ENCODE results near the gene GATA6. TPM values are rescaled to one million over a fixed set of nuclear protein-coding genes. Genes with fewer than 3 reads are reported as not detected.
"Not testable (repeated sequence)": the region's sequence is repeated elsewhere in the genome, so short reads cannot be mapped to it uniquely, and the experiment has no call there.

Gene GATA6
- total RNA-seq, 1 experiment from 2014 or later = 0.69 TPM

DNA sequence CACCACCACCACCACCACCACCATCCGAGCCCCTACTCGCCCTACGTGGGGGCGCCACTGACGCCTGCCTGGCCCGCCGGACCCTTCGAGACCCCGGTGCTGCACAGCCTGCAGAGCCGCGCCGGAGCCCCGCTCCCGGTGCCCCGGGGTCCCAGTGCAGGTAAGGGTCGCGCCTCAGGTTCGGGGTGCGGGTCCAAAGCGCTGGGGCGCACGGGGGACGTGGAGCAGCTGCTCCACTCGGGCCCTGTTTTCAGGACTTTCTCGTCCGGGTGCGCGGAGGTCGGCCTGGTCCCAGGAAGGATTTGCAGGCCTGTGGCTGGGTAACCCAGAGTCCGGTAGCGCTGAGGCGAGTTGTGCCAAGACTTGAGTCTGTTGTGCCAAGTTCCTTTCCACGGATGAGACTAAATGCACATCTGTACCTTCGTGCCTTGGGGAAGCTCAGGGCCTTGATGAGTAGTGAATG, 2.8 kb downstream of the GATA6 start:
- Histone ChIP-seq H3K4me1 (no peaks in the 10 kb centered on the region), H3K27ac (no peak overlapping the region), H3K4me3 (no peak overlapping the region), H3K27me3 (no peaks in the 10 kb centered on the region), H3K9me3 (replicated peaks) (no peaks in the 10 kb centered on the region), H3K36me3 (no peaks in the 10 kb centered on the region)
- no peak for DNase-seq

- no peak for DNase-seq
- Histone ChIP-seq H3K27me3 (no peaks in the 10 kb centered on the region), H3K27ac (no peak overlapping the region), H3K9me3 (replicated peaks) (no peaks in the 10 kb centered on the region), H3K4me3 (no peak overlapping the region), H3K36me3 (no peaks in the 10 kb centered on the region), H3K4me1 (no peaks in the 10 kb centered on the region)
Observed at GRCh38 chr18:22172594-22173049, 3.2 kb downstream of the GATA6 start.

DNA sequence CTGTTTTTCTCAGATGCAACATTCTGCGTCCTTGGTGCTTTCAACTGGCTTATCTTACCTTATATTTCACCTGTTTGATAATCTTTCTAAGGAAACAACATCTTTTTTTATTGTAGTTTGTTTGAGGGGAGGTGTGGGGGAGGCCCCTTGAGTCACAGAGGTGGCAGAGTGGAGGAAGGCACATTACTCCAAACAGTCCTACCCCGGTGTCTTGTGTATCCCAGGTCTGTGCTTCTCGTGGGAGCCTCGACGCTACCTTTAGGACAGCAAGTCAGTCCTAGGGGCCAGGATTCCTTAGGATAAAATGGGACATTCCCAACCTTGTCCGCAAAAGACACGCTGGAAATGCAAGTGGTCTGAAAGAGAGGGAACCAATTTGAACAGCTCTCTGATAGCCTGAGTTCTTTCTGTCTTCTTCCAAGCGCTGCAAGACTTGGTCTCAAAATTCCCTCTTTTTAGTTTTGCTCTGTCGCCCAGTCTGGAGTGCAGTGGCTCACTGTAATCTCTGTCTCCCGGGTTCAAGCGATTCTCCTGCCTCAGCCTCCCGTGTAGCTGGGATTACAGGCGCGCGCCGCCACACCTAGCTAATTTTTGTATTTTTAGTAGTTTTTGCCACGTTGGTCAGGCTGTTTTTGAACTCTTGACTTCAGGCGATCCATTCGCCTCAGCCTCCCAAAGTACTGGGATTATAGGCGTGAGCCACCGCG, 4.0 kb downstream of the GATA6 start:
- no peak overlapping the region for H3K27ac ChIP-seq
- no peaks in the 10 kb centered on the region for H3K9me3 ChIP-seq (replicated peaks)
- no peak overlapping the region for H3K4me3 ChIP-seq
- no peak for DNase-seq
- H3K27me3 ChIP-seq = no peaks in the 10 kb centered on the region
- H3K36me3 ChIP-seq = no peaks in the 10 kb centered on the region
- H3K4me1 ChIP-seq = no peaks in the 10 kb centered on the region

DNA sequence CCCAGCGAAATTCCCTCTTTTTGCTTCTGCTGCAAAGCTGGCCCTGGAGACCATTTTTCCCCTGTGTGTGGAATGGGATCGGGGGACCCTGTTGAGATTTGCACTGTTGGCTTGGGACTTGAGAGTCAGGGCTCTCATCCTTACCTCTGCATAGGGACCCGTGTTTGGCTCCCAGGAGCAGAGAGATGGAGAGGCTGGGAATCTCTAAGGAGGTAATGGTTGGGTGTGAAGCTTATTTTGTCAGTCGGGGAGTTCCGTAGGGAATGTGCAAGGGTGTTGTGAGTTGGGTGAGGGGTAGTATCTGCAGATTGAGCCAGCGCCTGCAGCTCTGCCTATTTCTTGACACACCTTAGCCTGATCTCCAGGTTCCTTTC, 4.5 kb downstream of the GATA6 start:
- no peaks in the 10 kb centered on the region for H3K36me3 ChIP-seq
- H3K4me3 ChIP-seq = no peak overlapping the region
- H3K4me1 ChIP-seq = no peaks in the 10 kb centered on the region
- no peaks in the 10 kb centered on the region for H3K9me3 ChIP-seq (replicated peaks)
- no peak for DNase-seq
- H3K27ac ChIP-seq = no peak overlapping the region
- no peaks in the 10 kb centered on the region for H3K27me3 ChIP-seq

- Histone ChIP-seq H3K27ac (no peak overlapping the region), H3K9me3 (replicated peaks) (no peaks in the 10 kb centered on the region), H3K4me1 (no peaks in the 10 kb centered on the region), H3K27me3 (no peaks in the 10 kb centered on the region), H3K36me3 (no peaks in the 10 kb centered on the region), H3K4me3 (no peak overlapping the region)
- DNase-seq = no peak
Observed at GRCh38 chr18:22174341-22175145, 5.2 kb downstream of the GATA6 start.

DNA sequence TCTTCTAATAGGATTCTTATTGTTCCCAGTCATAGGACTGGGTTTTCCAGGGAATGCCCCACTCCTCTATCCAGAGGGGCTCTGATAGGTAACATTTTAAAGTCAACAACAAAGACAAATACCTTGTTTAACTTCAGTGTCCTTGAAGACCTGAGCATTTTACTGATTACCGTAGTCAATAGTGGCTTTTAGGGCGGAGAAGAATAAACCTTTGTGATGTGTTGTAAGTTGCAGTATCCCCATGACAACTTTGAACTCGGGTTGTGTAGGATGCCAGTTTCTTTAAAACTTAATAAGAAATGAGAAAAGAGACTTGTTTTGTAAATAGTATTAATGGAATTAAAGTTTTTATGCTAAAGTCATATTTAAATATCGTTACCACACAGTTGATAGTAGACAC, 6.0 kb downstream of the GATA6 start:
- H3K27me3 ChIP-seq = no peaks in the 10 kb centered on the region
- H3K36me3 ChIP-seq = no peaks in the 10 kb centered on the region
- H3K4me3 ChIP-seq = no peak overlapping the region

GRCh38 chr18:22176420-22177326, 7.3 kb downstream of the GATA6 start:
- H3K4me3 ChIP-seq = no peak overlapping the region
- no peaks in the 10 kb centered on the region for H3K27me3 ChIP-seq

More for the DNA sequence above, 6.0 kb downstream of the GATA6 start:
- DNase-seq = no peak
- Histone ChIP-seq H3K9me3 (replicated peaks) (no peaks in the 10 kb centered on the region), H3K4me1 (no peaks in the 10 kb centered on the region), H3K27ac (no peak overlapping the region)

GRCh38 chr18:22177327-22177871, 8.0 kb downstream of the GATA6 start:
- no peaks in the 10 kb centered on the region for H3K4me1 ChIP-seq
- H3K9me3 ChIP-seq (replicated peaks) = no peaks in the 10 kb centered on the region
- no peaks in the 10 kb centered on the region for H3K36me3 ChIP-seq
- H3K27me3 ChIP-seq = no peaks in the 10 kb centered on the region
- no peak overlapping the region for H3K27ac ChIP-seq
- H3K4me3 ChIP-seq = no peak overlapping the region
- DNase-seq = no peak

More at GRCh38 chr18:22176420-22177326, 7.3 kb downstream of the GATA6 start:
- Histone ChIP-seq H3K4me1 (no peaks in the 10 kb centered on the region), H3K36me3 (no peaks in the 10 kb centered on the region), H3K27ac (no peak overlapping the region), H3K9me3 (replicated peaks) (no peaks in the 10 kb centered on the region)
- no peak for DNase-seq

DNA sequence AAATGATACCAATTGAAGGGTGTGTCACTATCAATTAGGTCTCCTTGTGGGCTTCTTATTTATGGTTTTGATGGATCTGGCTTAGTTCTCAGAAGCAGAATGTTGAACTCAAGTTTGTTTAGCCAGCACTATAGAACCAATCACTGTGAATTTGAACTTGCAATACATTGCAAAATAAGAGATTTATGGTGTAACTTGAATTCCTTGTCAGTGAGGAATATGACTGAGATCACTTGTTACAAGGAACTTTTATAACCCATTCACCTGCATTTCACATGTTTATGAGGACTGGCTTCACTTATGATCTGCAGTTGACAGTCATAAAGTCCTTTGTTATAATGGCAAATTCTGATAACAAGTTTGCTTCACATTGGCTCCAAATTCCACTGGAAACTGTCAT, 9.8 kb downstream of the GATA6 start:
- Histone ChIP-seq H3K27ac (no peak overlapping the region), H3K27me3 (no peaks in the 10 kb centered on the region), H3K4me3 (no peak overlapping the region), H3K9me3 (replicated peaks) (no peaks in the 10 kb centered on the region), H3K36me3 (no peaks in the 10 kb centered on the region), H3K4me1 (no peaks in the 10 kb centered on the region)
- no peak for DNase-seq

DNA sequence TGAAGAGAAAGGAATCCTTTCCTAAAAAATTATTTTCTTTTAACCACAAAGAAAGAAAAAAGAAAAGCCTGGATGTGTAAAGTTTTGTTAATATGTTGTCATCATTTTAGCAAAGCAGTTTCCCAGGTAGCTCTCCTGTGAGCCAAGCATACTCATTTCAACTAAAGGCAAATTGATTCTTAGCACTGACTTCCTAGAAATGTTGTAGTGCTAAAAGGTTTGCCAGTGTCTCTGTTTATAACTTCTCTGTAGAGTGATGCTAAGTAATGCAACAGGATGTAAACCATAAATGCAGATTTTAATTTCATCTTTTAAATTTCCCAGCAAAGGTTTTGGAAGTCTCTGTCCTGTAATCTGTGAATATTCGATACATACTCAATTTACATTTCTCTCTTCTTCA, 10.2 kb downstream of the GATA6 start:
- no peaks in the 10 kb centered on the region for H3K27me3 ChIP-seq
- no peak overlapping the region for H3K4me3 ChIP-seq
- H3K27ac ChIP-seq = no peak overlapping the region
- H3K4me1 ChIP-seq = no peaks in the 10 kb centered on the region
- H3K9me3 ChIP-seq (replicated peaks) = no peaks in the 10 kb centered on the region
- H3K36me3 ChIP-seq = no peaks in the 10 kb centered on the region
- DNase-seq = no peak

DNA sequence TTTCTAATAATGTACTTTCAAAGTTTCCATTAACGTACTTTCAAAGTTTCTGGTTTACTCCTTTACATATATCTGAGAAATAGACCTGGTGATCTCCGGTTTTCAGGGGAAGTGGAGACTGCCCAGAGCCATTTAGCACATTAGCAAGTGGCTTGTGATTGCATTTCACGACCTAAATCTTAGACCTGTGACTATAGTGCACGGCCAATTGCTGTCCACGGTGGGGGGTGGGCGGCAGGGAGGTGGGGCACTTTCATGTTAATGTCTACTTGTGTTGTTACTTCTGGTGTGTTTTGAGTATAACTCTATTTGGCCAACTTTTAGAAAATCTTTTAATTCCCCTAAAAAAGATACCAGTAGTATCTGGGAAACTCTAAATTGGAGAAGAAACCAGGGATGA, 11.3 kb downstream of the GATA6 start:
- Histone ChIP-seq H3K27me3 (no peaks in the 10 kb centered on the region), H3K36me3 (no peaks in the 10 kb centered on the region), H3K4me3 (no peak overlapping the region), H3K4me1 (no peaks in the 10 kb centered on the region), H3K27ac (no peak overlapping the region), H3K9me3 (replicated peaks) (no peaks in the 10 kb centered on the region)
- no peak for DNase-seq

- Histone ChIP-seq H3K27ac (no peak overlapping the region), H3K4me3 (no peak overlapping the region), H3K36me3 (no peaks in the 10 kb centered on the region), H3K4me1 (no peaks in the 10 kb centered on the region), H3K9me3 (replicated peaks) (no peaks in the 10 kb centered on the region), H3K27me3 (no peaks in the 10 kb centered on the region)
- no peak for DNase-seq
Observed at GRCh38 chr18:22182884-22183697, 13.7 kb downstream of the GATA6 start.

- Histone ChIP-seq H3K36me3 (no peaks in the 10 kb centered on the region), H3K4me1 (no peaks in the 10 kb centered on the region), H3K9me3 (replicated peaks) (no peaks in the 10 kb centered on the region), H3K27me3 (no peaks in the 10 kb centered on the region), H3K4me3 (no peak overlapping the region), H3K27ac (no peak overlapping the region)
- no peak for DNase-seq
Observed at GRCh38 chr18:22183698-22184170, 14.3 kb downstream of the GATA6 start.

- not testable (repeated sequence) for H3K27me3 ChIP-seq; H3K4me1 ChIP-seq; H3K36me3 ChIP-seq; H3K9me3 ChIP-seq (replicated peaks); DNase-seq; H3K4me3 ChIP-seq; H3K27ac ChIP-seq
Observed at GRCh38 chr18:22184573-22184972, 15.2 kb downstream of the GATA6 start.

Measured in SJCRH30 (cell line).